RCC 7860 (cell line): ENCODE measurements around the gene TWIST2.

Source experiments
- DNase-seq: peaks from one replicate; pipeline ENCODE4 v3.0.0-alpha.2; 2015; ENCODE audit warnings: low spot score
- FAIRE-seq: peaks from 2 replicates; lab custom pipeline; 2012; peaks lifted over from hg19 to GRCh38; lab: Jason Lieb, UNC

TWIST2 gene

GRCh38 chr2:238936162-238937052, 88.5 kb downstream of the TWIST2 start:
- FAIRE-seq, result no peak
- DNase-seq, result no peak

DNA sequence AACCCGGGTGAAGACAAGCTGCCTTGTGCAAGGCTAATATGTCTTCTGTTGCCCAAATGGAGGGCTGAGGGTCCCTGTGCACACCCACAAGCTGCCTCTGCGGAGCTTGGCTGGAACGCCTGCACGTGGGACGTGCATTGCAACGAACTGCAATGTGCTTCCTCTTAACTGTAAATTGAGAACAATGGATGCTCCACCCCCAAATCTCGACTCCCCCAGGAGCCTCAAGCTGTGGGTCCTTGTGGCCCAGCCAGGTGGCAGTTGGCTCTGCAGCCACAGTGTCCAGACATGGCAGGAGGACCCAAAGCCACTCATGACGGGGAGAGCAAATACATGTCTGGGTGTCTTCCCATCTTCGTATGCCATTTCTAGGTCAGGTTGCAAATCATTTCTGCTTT, 90.1 kb downstream of the TWIST2 start:
- no peak for FAIRE-seq
- no peak for DNase-seq

DNA sequence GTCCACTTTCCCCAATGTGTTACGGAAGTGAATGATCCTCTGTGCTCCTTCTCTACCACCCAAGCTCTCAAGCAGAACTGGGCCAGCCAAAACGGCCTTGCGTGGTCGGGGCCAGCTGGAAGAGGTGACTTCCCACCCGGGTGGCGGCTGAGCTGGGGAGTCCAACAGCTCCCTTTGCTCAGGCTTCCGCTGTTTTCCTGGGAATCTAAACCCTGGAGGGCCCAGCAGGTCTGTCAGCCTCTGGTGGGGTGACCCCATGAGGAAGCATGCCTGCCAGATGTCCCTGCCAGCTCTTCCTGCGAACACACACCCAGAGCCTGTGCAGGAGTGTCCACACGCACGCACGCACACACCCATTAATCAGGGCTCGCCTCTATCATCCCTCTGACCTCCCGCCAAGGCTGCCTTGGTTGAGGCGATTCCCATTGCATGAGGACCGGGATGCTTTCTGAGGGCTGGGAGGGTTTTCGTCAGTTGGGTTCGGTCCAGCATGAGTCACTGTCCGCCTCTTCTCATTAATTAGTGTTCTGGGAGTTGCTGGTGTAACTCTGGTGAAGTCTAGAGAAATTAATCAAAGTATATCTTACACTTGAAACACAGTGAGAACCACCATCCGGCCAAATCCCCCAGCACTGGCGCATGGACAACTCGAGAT, 90.6 kb downstream of the TWIST2 start:
- DNase-seq (no peak), FAIRE-seq (no peak)

DNA sequence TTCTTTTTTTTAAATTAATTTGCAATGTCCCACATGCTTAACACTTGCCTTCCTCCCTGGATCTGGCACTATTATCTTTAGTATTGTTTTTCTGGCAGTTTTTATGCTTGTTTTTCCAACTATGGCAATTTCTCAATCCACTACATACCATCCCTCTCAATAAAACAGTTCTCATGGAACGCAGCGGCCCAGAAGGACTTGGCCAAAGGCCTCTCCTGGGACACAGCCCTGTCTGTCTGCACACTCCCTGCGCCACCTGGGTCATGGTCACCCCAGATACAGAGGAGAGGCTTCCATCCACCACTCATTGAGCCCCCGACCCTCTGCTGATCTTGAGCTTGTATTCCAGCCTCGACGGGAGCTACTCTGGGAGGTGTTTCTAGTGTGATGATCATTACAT, 91.2 kb downstream of the TWIST2 start:
- no peak for DNase-seq
- no peak for FAIRE-seq

DNA sequence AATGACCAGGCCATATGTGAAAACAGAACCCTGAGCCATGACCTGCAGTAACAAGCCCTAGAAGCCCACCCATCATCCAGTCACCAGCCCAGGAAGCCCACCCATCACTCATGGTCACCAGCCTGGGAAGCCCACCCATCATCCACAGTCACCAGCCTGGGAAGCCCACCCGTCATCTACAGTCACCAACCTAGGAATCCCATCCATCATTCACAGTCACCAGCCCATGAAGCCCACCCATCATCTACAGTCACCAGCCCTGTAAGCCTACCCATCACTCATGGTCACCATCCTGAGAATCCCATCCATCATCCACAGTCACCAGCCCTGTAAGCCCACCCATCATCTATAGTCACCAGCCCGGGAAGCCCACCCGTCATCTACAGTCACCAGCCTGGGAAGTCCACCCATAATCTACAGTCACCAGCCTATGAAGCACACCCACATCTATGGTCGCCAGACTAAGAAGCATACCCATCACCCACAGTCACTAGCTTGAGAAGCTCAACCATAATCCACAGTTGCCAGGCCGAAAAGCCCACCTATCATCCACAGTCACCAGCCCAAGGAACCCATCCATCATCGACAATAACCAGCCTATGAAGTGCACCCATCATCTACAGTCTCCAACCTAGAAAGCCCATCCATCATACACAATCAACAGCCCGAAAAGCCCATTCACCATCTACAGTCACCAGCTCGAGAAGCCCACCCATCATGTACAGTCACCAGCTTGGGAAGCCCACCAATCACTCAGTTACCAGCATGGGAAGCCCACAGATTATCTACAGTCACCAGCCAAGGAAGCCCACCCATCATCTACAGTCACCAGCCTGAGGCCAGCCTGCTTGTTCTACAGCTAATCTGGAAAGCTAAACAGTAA, 91.9 kb downstream of the TWIST2 start:
- no peak for DNase-seq
- FAIRE-seq, result no peak

GRCh38 chr2:238940806-238941205, 92.9 kb downstream of the TWIST2 start:
- DNase-seq (no peak), FAIRE-seq (no peak)

- DNase-seq, result no peak
- FAIRE-seq, result no peak
Observed at GRCh38 chr2:238941262-238941792, 93.4 kb downstream of the TWIST2 start.

DNA sequence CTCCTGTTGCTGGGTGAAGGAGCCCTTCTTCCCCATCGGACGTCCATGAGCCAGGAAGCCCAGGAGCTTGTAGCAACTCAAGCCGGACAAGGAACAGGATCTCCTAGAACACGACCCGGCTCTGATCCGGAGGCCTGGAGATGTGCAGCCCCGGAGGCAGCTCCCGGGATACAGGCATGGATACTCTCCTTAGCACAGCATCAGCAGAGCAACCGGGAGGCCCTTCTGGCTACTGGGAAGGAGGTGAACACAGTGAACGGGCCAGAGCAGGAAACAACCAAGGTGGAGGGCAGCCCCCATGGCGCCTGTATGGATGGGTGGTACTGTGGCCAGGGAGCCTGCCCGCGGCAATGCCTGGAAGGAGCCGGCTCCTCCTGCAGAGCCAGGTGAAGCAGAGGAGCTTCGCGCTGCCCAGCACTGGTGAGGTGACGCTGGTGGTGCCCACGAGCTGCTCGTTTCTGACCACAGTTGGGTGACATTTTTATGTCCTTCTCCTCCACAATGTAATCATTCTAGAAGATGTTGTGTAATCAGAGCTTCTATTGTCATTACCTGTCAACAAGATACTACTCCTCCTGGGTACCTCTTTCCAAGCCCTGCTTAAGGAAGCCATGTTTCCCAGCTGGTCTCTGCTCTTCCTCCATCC, 94.3 kb downstream of the TWIST2 start:
- DNase-seq, result no peak
- FAIRE-seq, result no peak

DNA sequence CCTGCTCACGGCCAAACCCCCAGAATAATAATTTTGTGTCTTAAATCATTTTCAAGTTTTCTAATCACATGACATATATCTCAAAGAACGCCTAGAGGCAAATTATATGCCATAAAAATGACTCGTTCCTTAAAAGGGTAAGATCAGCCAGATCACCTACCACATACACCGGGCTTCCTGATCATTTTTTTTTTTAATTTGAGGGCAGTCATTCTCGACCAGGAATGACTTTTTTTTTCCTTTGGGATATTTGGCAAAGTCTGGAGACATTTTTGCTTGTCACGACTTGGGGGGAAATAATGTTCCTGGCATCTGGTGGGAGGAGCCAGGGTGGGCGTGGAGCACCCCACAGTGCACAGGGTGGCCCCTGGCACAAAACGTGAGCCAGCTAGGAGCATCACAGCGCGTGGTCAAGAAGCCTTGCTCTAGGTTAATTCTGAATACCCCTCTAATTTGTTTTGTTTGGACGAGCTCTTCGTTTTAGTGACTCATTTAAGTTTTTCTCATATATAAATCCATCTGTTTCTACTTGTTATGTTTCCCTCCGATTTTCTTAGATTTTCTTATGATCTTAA, 94.9 kb downstream of the TWIST2 start:
- FAIRE-seq (no peak), DNase-seq (no peak)

DNA sequence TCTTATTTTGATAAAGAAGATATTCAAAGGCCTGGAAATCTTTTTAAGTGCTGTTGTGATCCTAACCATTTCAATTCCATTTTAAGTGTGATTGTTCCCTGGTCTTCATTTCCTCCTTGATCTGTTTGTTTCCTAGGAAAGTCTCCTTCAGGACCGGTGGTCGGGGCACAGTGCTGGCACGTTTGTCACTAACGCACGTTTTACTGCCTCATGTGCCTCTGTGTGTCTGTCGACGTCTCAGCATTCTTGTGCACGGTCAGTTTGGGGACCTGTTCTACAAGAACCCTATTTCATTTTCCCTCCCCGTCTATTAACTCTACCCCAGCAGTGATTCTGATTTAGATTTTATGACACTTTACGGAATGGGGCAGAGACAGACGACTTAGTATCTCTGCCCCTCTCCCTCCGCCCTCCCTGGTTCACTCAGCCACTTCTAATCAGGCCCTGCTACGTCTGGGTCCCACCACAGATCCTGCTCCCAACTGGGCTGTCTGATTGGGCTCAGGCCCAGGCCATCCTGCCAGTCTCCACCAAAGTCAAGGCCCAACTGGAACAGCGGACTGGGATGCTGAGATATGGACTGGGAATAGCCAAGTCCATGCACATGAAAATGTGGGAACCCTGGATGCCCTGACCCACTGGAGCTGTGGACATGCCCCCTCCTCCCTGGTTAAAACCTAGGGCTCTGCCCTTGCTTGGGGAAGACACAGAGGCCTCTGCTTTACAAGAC, 95.6 kb downstream of the TWIST2 start:
- DNase-seq, result no peak
- no peak for FAIRE-seq

DNA sequence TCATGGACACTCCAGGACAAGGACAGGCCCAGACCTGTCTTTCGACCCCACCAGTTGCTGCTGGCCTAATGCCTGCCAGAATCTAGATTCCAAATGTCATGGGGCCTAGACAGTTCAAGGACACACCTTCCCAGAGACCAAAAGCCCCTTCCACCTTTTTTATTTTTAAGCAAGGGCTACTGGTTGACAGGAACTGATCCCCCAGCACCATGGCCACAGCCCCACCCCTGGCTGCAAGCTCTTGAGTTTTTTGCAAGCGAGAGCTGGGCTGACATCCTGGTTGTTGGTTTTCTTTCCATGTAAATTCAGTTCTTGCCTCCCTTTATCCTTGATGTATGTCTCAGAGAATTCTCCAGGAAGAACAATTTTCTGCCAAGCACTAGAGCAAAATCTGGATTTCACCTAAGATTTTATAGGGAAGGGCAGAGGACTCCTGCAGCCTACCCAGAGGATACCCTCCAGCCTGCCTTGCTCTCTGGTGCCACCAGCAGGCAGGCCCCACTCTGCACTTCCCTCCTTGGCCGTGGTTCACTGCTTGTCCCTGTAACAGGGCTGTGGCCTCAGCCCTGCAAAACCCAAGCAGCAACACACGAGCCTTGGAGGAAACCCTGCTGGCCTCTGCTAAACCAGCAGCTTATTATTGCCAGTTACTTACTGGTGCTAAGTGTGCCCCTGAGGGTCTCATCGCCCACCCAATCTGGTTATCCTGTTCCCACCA, 97.7 kb downstream of the TWIST2 start:
- no peak for FAIRE-seq
- no peak for DNase-seq

GRCh38 chr2:238946318-238947242, 98.7 kb downstream of the TWIST2 start:
- no peak for DNase-seq
- FAIRE-seq, result no peak

- DNase-seq, result no peak
- FAIRE-seq, result no peak
Observed at GRCh38 chr2:238947243-238947760, 99.4 kb downstream of the TWIST2 start.

GRCh38 chr2:238947920-238948710, 100.2 kb downstream of the TWIST2 start:
- DNase-seq (peak; percentile 86), FAIRE-seq (peak; percentile 83)

- FAIRE-seq (no peak), DNase-seq (no peak)
Observed at GRCh38 chr2:238948765-238949641, 101.1 kb downstream of the TWIST2 start.
